ENCODE results near the gene RPL3. TPM values are rescaled to one million over a fixed set of nuclear protein-coding genes. Genes with fewer than 3 reads are reported as not detected.

RPL3 gene
- total RNA-seq, 1 donor from 2014 or later = 8,485 TPM

DNA sequence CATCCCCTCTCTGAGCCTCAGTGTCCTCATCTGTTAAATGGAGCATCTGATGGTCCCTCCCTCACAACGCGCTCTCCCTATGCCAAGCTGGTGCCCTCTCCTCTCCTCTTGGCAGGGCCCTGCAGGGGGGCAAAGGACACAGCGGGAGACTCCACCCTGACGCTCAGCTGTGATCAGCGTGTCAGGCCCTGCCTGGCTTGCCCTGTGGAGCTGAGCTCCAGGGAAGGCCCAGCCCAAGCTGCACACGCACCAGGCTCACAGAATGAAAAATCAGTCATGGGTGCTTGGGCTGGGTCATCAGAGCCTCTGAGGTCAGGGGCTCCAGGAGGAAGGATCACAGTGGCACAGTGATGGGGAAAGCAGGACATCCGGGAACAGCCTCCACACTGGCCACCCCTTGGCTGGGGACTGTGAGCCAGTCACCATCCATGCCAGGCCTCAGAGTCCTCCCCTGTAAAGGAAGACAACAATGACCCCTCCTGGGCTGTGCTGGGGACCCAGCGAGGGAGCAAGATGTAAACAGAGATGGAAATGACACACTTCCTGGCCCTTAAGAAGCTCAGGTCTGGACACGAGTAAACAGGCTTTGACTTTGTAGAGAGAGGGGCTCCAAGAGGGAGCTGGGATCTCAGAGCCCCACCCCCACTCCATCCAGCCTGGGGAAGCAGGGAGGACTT, 36.6 kb downstream of the RPL3 start:
- no peaks in the 10 kb centered on the region for H3K36me3 ChIP-seq (ENCODE audit: control insufficient read depth, insufficient read depth, low read length)
- DNase-seq (ENCODE audit: low read depth) = peak; percentile 47
- TF ChIP-seq, protein P1, sequence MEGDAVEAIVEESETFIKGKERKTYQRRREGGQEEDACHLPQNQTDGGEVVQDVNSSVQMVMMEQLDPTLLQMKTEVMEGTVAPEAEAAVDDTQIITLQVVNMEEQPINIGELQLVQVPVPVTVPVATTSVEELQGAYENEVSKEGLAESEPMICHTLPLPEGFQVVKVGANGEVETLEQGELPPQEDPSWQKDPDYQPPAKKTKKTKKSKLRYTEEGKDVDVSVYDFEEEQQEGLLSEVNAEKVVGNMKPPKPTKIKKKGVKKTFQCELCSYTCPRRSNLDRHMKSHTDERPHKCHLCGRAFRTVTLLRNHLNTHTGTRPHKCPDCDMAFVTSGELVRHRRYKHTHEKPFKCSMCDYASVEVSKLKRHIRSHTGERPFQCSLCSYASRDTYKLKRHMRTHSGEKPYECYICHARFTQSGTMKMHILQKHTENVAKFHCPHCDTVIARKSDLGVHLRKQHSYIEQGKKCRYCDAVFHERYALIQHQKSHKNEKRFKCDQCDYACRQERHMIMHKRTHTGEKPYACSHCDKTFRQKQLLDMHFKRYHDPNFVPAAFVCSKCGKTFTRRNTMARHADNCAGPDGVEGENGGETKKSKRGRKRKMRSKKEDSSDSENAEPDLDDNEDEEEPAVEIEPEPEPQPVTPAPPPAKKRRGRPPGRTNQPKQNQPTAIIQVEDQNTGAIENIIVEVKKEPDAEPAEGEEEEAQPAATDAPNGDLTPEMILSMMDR (IDR thresholded peaks at IDR 0.05; ENCODE audit: insufficient read depth, low read length, severe bottlenecking) = no peak
- H3K27me3 ChIP-seq (ENCODE audit: control insufficient read depth, insufficient read depth, low read length) = peaks cover 4% of the 10 kb centered on the region
- FAIRE-seq = no peak
- no peak overlapping the region for H3K4me3 ChIP-seq (ENCODE audit: low read depth, low read length)

DNA sequence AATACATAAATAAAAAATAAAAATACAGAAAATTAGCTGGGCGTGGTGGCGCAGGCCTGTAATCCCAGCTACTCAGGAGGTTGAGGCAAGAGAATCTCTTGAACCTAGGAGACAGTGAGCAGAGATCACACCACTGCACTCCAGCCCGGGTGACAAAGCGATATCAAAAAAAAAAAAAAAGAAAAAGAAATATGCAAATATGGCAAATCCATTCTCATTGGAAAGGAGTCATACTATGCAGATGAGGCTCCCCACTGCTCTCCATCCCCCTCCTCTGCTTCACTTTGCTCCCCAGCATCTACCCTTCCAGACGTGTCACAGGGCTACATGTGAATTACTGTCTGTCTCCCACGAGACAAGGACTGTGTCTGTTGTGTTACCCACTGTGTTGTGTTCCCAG, 38.3 kb downstream of the RPL3 start:
- TF ChIP-seq, protein P1 (IDR thresholded peaks at IDR 0.05; ENCODE audit: insufficient read depth, low read length, severe bottlenecking) = no peak
- peak; percentile 73 for FAIRE-seq

GRCh38 chr22:39280250-39280649, 39.2 kb downstream of the RPL3 start:
- H3K36me3 ChIP-seq (ENCODE audit: control insufficient read depth, insufficient read depth, low read length) = no peaks in the 10 kb centered on the region
- peaks cover 6% of the 10 kb centered on the region for H3K27me3 ChIP-seq (ENCODE audit: control insufficient read depth, insufficient read depth, low read length)
- TF ChIP-seq, protein P1 (IDR thresholded peaks at IDR 0.05; ENCODE audit: insufficient read depth, low read length, severe bottlenecking) = no peak
- no peak for FAIRE-seq
- H3K4me3 ChIP-seq (ENCODE audit: low read depth, low read length) = no peak overlapping the region
- DNase-seq (ENCODE audit: low read depth) = no peak

More for the DNA sequence above, 38.3 kb downstream of the RPL3 start:
- Histone ChIP-seq H3K4me3 (ENCODE audit: low read depth, low read length) (no peak overlapping the region), H3K27me3 (ENCODE audit: control insufficient read depth, insufficient read depth, low read length) (peaks cover 4% of the 10 kb centered on the region), H3K36me3 (ENCODE audit: control insufficient read depth, insufficient read depth, low read length) (no peaks in the 10 kb centered on the region)
- no peak for DNase-seq (ENCODE audit: low read depth)

DNA sequence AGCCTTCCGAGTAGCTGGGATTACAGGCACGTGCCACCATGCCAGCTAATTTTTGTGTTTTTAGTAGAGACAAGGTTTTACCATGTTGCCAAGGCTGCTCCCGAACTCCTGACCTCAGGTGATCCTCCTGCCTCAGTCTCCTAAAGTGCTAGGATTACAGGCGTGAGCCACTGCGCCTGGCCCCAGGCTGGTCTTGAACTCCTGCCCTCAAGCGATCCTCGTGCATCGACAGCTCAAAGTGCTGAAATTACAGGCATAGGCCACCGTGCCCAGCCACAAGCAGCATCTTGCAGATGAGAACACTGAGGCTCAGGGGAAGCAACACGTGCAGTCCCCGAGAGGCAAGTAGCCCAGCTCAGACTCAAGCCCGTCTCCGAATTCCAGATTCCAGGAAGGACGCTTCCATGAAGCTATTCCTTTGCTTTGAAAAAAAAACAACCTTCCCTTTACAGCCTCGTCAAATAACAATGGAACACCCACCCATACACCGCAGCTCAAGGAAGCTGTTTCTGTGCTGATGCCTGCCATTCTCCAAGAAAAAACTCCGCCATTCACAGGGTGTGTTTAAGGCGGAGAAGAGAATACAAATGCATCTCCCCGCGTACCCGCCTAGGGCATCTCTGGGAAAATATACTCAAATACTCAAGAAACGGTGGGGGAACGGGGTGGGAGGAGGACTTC, 40.1 kb downstream of the RPL3 start:
- FAIRE-seq (no peak), DNase-seq (ENCODE audit: low read depth) (no peak)
- H3K36me3 ChIP-seq (ENCODE audit: control insufficient read depth, insufficient read depth, low read length) = no peaks in the 10 kb centered on the region
- H3K27me3 ChIP-seq (ENCODE audit: control insufficient read depth, insufficient read depth, low read length) = peaks cover 9% of the 10 kb centered on the region
- no peak overlapping the region for H3K4me3 ChIP-seq (ENCODE audit: low read depth, low read length)
- TF ChIP-seq, protein P1 (IDR thresholded peaks at IDR 0.05; ENCODE audit: insufficient read depth, low read length, severe bottlenecking) = no peak

- H3K27me3 ChIP-seq (ENCODE audit: control insufficient read depth, insufficient read depth, low read length) = peaks cover 11% of the 10 kb centered on the region
- H3K36me3 ChIP-seq (ENCODE audit: control insufficient read depth, insufficient read depth, low read length) = no peaks in the 10 kb centered on the region
- H3K4me3 ChIP-seq (ENCODE audit: low read depth, low read length) = no peak overlapping the region
- TF ChIP-seq, protein P1 (IDR thresholded peaks at IDR 0.05; ENCODE audit: insufficient read depth, low read length, severe bottlenecking) = no peak
- DNase-seq (ENCODE audit: low read depth) = no peak
- FAIRE-seq = no peak
Measured at GRCh38 chr22:39278040-39278439, 41.4 kb downstream of the RPL3 start.

Measured in bronchial epithelial cell (primary cell).